GM15510 (cell line): ENCODE results near the gene ZSWIM6.

ENCODE experiments used
- POLR2A ChIP-seq: IDR thresholded peaks from 3 replicates; pipeline ENCODE4 v1.6.1; 2011; ENCODE audit warnings: borderline replicate concordance; ENCODE audit not compliant: insufficient read length; ENCODE audit errors: extremely low read depth

The ZSWIM6 gene

GRCh38 chr5:61319388-61320146, 12.5 kb upstream of the ZSWIM6 start:
- no peak for TF ChIP-seq POLR2A

GRCh38 chr5:61320860-61321259, 11.2 kb upstream of the ZSWIM6 start:
- TF ChIP-seq POLR2A: no peak

DNA sequence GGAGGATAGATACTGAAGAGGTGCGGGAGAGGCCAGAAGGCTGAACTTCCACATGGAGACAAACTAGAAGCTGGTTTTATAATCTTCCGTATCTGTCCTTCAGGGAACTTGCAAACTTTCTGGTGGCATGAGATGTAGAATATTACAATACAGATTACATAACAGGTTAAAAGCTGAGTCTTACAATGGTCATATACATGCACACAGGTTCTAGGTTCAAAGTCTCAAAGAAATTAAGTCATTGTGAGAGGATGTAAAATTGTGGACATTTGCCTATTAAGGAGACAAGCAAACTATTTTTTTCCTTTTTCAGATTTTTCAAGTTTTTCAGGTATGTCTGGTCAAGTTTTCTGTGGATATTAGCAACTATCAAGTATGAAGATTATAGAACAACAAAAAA, 10.4 kb upstream of the ZSWIM6 start:
- no peak for TF ChIP-seq POLR2A

DNA sequence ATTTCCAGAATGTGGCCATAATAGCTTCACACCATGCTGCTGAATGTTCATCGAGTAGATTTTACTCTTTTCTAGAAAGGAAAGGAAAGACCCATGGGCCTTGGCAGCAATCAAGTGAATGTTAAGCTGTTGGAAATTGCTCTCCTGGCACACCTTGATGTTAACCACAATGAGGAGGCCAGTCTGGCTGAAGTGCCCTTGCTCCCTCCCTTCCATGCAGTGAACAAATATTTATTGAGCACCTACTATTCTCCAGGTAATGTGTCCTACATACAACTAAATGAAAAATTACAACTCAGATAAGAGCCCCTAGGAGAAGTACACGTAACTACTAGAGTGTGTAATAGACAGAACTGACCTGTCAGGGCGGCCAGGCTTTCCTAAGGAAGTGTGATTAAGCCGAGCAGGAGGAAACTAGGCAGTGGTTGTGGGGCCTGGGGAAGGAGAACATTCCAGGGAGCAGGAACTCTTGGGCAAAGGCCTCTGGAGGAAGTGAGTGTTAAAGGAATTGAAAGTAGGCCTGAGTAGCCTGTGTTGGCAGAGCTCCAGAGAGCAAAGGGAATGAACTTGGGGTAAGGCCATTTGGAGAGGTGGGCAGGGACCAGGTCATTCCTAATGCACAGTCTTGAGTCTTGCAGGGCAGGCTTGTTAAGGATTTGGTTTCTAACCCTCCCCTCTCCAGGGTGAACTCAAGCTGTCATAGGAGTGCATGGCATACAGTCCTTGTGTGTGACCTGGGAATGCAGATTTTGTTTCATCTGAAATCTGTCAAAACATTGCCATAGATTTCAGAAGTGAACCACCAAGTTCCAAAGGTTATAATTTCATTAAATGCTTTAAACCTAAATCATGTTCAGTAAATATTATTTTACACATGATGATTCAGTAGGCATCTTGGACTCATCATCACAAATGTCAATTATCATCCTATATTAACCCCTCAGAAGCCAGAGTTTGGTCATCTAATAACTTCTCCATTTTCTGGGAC, 9.0 kb upstream of the ZSWIM6 start:
- no peak for TF ChIP-seq POLR2A

DNA sequence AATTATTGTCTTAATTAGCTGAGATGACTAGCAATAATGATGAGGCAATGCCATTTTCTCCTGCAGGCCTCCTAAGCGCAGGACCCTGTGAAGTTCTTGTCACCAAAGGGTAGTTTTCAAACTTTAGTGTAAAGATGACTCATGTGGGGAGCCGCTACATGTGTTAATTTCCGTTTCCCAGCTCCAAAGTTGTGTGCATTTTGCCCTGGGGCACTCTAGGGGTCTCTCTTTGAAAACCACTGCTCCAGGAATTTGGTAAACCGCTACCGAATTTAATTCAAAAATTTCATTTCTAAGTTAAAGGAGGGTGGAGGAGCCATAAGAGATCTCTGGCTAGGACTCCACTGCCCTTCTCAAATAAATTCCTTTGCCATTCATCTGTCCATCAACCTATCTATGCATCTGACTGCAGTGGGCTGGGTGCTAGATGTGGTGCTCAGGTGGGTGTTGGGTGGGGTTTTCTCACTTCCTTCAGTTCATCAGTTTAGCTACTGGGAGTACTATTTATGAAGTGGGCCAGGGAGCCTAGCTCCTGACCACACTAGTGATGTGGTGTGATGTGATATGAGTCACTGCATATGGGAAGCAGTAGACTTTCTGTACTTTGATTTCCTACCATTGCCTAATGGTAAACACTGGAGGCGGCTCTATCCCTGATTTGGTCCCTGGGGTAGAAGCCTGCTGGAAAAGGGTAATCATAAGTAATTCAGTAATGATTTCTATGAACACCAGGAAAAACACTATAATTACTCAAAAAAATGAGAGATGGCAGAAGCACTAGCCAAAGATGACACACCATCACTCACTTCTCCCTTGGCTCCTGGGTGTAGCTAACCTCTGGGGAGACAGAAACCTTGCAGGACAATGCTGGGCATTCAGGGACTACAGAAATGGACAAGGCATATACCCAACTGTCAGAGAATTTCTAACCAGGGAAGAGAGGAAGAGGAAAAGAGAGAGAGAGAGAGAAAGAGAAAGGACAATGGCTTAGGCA, 4.0 kb upstream of the ZSWIM6 start:
- TF ChIP-seq POLR2A: no peak

GRCh38 chr5:61328791-61329549, 3.1 kb upstream of the ZSWIM6 start:
- no peak for TF ChIP-seq POLR2A

- no peak for TF ChIP-seq POLR2A
Observed at GRCh38 chr5:61329550-61330128, 2.4 kb upstream of the ZSWIM6 start.

- TF ChIP-seq POLR2A: no peak
Observed at GRCh38 chr5:61330341-61330844, 1.7 kb upstream of the ZSWIM6 start.

- no peak for TF ChIP-seq POLR2A
Observed at GRCh38 chr5:61330845-61331406, 1.1 kb upstream of the ZSWIM6 start.

DNA sequence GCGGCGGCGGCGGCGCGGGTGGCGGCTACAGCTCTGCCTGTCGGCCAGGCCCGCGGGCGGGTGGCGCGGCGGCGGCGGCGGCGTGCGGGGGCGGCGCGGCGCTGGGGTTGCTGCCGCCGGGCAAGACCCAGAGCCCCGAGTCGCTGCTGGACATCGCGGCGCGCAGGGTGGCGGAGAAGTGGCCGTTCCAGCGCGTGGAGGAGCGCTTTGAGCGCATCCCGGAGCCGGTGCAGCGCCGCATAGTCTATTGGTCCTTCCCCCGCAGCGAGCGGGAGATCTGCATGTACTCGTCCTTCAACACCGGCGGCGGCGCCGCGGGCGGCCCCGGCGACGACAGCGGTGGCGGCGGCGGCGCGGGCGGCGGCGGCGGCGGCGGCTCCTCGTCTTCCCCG, 296 bp downstream of the ZSWIM6 start:
- TF ChIP-seq POLR2A: no peak

DNA sequence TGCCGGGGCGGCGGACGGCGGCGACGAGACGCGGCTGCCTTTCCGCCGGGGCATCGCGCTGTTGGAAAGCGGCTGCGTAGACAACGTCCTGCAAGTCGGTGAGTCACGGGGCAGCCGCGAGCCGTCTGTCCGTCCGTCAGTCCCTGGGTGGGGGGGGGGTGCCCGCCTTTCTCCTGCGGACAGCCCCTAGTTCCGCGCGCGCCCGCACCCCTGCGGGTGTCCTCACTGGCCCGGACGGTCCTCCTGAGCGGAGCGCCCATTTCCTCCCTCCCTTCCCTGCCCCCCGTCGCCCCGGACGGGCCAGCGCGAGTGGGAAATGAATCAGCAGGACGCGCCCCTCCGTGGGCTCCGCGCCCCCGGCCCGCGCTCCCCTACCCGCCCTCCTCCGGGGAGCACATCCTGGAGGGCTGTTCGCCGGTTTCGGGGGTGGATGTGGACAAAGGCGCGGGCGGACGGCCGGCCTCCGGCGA, 828 bp downstream of the ZSWIM6 start:
- TF ChIP-seq POLR2A: no peak

- no peak for TF ChIP-seq POLR2A
Observed at GRCh38 chr5:61333321-61333953, 1.4 kb downstream of the ZSWIM6 start.

GRCh38 chr5:61333954-61334867, 2.2 kb downstream of the ZSWIM6 start:
- TF ChIP-seq POLR2A: no peak
